Gastroesophageal sphincter (tissue), 3 donors: ENCODE data around the gene PLA2G4D.

Experiments
- CTCF ChIP-seq, 4 experiments: fragments of 200-600 bp in 2 of 4; fragments of 450-650 bp in 2 of 4; sonication (generic) in 1 of 4; IDR thresholded peaks; one replicate each; pipeline ENCODE4 v1.5.1; 2017 to 2019; ENCODE audit warnings: antibody characterized with exemption in 4 of 4, mild to moderate bottlenecking in 2 of 4, moderate library complexity in 2 of 4
- EP300 ChIP-seq: sonication (generic); formaldehyde crosslinking; IDR thresholded peaks from one replicate; pipeline ENCODE4 v1.6.1; 2017; ENCODE audit warnings: antibody characterized with exemption, mild to moderate bottlenecking
- POLR2A ChIP-seq, 2 donors: fragments of 450-650 bp; IDR thresholded peaks; one replicate each; pipeline ENCODE4 v1.6.1; 2017; ENCODE audit warnings: antibody characterized with exemption in 2 of 2, mild to moderate bottlenecking in 2 of 2, moderate library complexity in 1 of 2
- POLR2AphosphoS5 ChIP-seq: sonication (generic); formaldehyde crosslinking; IDR thresholded peaks from one replicate; pipeline ENCODE4 v1.6.1; 2017; ENCODE audit warnings: antibody characterized with exemption

- no peak for TF ChIP-seq CTCF (IDR thresholded peaks at IDR 0.05)
- TF ChIP-seq POLR2A (IDR thresholded peaks at IDR 0.05) = no peak
- no peak for TF ChIP-seq POLR2AphosphoS5
- no peak for TF ChIP-seq EP300
These were observed 14.9 kb downstream of the PLA2G4D start for GRCh38 chr15:42079401-42079908.
